HG02981 (cell line): ENCODE results near the gene USH2A.

Source experiments
- ATAC-seq: cut with Tn5 transposase; IDR thresholded peaks from one replicate; pipeline ENCODE4 v1.9.1; 2021; ENCODE audit warnings: mild to moderate bottlenecking, moderate library complexity; ENCODE audit not compliant: unreplicated experiment

Gene USH2A

GRCh38 chr1:216210081-216210480, 213.2 kb downstream of the USH2A start:
- no peak for ATAC-seq

DNA sequence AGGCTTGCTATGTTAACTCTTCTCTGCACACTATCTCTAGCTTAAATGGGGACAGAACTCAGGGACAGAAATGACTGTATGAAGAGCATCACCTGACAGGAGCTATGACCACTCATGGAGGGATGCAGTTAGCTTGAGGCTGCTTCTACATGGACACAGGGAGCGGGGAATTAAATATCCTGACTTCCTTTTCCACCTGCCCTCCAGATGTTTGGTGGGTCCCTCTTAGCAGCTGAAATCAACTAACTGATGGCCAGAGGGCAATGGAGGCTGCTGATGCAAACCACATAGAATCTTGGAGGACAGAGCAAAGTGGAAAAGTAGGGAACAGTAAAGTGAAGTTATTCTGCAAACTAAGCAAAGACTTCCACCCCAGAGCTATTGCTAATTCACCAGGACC, 214.1 kb downstream of the USH2A start:
- no peak for ATAC-seq

DNA sequence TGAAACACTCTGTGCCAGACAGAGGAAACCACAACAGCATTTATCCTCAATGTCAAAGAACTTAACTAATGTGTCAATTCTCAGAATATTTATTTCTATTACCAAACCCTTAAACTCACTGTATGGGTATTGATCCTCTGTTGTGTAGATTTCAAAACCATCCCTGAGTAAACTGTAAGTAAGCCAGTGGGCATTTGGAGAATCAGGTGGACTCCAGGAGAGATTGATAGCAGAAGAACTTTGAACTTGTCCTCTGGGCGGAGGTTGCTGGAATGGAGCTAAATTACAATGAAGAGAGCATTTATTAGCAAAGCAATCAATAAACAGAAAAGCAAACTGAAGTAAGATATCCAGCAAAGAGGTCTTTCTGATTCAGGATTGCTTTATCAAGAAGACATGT, 216.1 kb downstream of the USH2A start:
- ATAC-seq: no peak

DNA sequence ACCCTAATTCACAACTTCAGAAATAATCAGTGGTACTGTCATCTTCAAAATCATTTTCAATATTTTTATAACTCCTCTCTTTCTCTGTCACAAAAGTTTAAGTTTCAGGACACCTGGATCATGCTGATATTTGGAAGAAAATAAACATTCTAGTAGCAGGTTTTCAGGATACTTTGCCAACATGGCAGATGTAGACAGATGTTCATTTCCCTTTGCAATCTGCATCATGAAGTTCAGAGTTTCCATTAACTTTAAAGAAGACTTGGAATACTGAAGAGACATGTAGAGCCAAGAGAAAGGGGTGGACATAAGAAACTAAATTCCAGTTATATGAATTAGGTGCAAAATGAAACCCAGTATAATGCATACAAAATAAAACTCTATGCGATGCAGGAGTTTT, 218.1 kb downstream of the USH2A start:
- no peak for ATAC-seq

GRCh38 chr1:216201946-216202345, 221.3 kb downstream of the USH2A start:
- ATAC-seq: no peak

GRCh38 chr1:216200941-216201340, 222.3 kb downstream of the USH2A start:
- ATAC-seq: no peak

GRCh38 chr1:216194721-216195120, 228.5 kb downstream of the USH2A start:
- ATAC-seq: no peak

GRCh38 chr1:216193839-216194443, 229.3 kb downstream of the USH2A start:
- ATAC-seq: no peak

GRCh38 chr1:216190438-216190837, 232.8 kb downstream of the USH2A start:
- ATAC-seq: no peak

- ATAC-seq: no peak
Observed at GRCh38 chr1:216186816-216187215, 236.4 kb downstream of the USH2A start.

- no peak for ATAC-seq
Observed at GRCh38 chr1:216186141-216186540, 237.1 kb downstream of the USH2A start.

DNA sequence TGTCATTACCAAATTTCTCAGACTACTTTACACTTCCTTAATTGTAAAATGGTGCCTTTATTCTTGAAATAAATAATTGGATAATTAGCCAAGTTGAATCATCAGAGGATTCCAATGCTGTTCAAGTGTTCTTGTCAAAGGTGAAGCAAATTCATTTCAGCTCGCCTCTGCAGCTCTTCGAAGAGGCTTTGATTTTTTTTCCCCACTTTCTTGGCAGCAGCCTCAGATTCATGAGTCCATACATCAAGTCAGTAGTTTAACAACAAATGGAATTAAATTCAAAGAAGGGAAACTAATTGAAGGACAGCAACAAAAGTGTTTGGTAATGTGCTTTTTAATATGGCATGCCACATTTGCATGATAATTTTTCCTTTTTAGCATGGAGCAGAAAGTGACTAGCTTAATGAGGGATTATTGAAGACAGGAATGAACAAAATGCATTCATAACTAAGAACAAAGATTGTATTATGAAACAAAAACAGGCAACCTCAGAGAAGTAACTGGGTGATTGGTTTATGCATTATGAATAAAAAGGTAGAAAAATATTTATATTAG, 239.0 kb downstream of the USH2A start:
- no peak for ATAC-seq

GRCh38 chr1:216183454-216183853, 239.8 kb downstream of the USH2A start:
- no peak for ATAC-seq

DNA sequence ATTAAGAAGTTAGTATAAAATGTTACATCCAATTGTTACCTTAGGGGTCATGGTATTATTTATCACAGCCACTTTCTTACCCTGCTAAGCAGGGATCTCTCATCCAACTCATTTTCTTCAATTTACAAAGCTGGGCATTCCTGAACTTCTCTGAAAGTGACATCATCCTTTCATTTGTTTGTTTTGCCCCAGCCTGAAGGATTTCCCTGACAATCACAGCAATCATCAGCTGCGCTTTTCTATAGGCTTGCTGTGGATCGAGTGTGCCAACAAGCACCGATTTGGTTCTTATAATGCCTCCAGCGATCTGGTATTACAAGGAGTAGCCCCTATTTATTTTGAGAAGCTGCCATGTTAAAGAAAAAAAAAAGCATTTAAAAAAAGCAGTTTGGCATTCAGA, 240.2 kb downstream of the USH2A start:
- ATAC-seq: no peak

- ATAC-seq: no peak
Observed at GRCh38 chr1:216181590-216181989, 241.7 kb downstream of the USH2A start.

DNA sequence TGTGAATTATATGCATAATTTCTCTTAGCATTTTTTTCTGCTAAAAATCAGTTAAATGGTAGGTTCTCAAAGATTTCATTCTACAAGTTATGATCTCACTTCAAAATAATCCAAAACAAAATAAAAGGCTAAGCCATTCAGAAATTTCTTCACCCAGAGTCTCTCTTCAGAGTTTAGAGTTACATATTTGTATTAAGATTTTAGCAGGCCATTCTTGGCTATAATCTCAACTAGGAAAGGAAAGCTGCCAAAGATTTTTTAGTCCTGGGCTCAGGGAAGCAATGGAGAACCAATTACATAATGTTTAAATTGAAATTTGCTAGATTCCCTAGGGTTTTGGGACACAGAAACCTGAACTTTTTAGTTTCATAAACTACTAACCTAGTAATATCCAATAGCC, 245.0 kb downstream of the USH2A start:
- ATAC-seq: no peak

GRCh38 chr1:216176970-216177369, 246.3 kb downstream of the USH2A start:
- no peak for ATAC-seq

GRCh38 chr1:216175714-216176113, 247.5 kb downstream of the USH2A start:
- no peak for ATAC-seq

DNA sequence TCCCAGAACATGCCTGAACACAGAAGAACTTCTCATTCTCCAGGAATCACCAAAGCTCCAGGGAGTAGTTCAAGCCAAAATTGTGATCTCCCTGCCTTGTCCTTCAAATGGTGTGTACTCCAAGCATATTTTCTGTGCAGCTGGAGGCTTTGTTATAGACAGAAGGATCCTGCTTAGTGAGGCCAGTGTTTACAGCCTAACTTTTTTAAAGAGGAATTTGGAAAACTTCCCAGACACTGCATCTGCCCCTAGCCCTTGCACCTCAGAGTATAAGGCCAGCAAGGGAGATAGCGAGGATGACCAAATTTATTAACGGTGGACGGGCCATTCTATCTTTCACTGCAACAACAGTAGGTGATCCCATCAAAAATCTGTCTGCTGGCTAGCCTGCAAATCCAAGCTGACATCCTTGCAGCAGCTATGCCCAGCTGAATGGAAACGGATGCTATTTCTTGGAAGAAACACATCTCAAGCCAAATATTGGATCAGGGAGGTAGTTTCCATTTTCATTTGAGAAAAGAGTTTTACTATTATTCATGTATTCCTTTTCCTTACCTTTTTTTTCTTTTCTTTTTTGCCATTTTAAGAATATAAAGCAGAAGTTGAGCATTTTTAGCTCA, 249.8 kb downstream of the USH2A start:
- ATAC-seq: no peak

DNA sequence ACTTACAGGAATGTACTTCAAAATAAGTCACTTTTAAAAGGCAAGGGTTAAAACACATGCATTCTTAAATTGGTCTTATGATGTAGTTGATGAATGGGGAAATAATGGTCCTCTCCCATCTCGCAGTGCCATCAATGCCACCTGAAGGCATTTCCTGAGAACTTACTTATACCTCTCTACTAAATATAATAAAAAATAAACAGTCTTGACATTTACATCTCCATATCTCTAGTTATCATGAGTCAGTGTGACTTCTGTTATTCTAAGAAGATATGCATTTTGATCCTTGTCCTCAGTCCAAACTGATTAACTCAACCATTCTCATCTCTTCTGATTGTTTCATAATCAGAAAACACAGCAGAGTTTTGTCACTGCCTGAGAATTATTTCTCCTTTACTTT, 253.9 kb downstream of the USH2A start:
- no peak for ATAC-seq

DNA sequence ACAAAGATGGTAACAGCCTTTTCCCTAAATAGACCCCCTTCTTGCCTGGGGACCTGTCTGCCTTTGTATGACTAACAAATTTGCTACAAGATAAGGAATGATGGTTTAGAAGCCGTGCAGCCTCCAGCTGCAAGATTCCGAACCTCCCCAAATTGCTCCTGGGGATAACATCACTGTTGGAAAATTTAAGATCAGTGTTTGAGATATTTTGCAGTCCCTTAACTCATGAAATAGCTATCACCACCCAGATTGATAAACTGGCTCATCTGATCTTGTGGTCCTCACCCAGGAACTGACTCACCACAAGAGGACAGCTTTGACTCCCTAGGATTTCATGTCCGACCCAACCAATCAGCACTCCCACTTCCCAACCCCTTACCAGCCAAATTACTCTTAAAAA, 254.7 kb downstream of the USH2A start:
- no peak for ATAC-seq

GRCh38 chr1:216154063-216154462, 269.2 kb downstream of the USH2A start:
- no peak for ATAC-seq

DNA sequence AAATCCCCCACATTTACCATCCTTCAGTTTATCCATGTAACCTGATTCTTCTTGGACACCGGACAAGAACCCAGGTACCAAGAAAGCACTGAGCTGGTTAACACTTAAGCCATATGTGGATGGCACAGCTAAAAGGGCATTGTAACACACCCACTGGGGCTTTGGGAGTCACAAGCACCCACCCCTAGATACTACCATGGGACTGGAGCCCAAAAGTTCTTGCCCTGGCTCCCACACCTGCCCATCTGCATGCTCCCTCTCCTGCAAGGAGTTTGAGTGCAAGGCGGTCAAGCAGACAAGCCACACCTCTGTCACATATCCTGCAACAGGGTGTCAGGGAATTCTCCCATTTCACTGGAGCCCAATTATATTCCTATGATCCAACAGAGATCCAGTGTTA, 270.1 kb downstream of the USH2A start:
- ATAC-seq: no peak
